Suprapubic skin (tissue), 4 donors: ENCODE measurements around the gene MYMX.
"Not testable (repeated sequence)": the region's sequence is repeated elsewhere in the genome, so short reads cannot be mapped to it uniquely, and the experiment has no call there.

Experiments used
- EP300 ChIP-seq: sonication (generic); formaldehyde crosslinking; IDR thresholded peaks from one replicate; pipeline ENCODE4 v1.6.1; 2017; ENCODE audit warnings: antibody characterized with exemption
- POLR2A ChIP-seq, 2 donors: fragments of 450-650 bp; IDR thresholded peaks; one replicate each; pipeline ENCODE4 v1.6.1; 2017; ENCODE audit warnings: antibody characterized with exemption in 2 of 2, mild to moderate bottlenecking in 2 of 2, moderate library complexity in 2 of 2
- POLR2AphosphoS5 ChIP-seq, 3 donors: sonication (generic); formaldehyde crosslinking; IDR thresholded peaks; one replicate each; pipeline ENCODE4 v1.6.1; 2017; ENCODE audit warnings: antibody characterized with exemption in 3 of 3
- TF ChIP-seq, protein P1 (sequence below), 2 donors: fragments of 200-600 bp in 1 of 2; fragments of 450-650 bp in 1 of 2; sonication (generic) in 1 of 2; IDR thresholded peaks; one replicate each; pipeline ENCODE4 v1.5.1; 2016 to 2019; ENCODE audit warnings: antibody characterized with exemption in 2 of 2, mild to moderate bottlenecking in 1 of 2, moderate library complexity in 1 of 2

DNA sequence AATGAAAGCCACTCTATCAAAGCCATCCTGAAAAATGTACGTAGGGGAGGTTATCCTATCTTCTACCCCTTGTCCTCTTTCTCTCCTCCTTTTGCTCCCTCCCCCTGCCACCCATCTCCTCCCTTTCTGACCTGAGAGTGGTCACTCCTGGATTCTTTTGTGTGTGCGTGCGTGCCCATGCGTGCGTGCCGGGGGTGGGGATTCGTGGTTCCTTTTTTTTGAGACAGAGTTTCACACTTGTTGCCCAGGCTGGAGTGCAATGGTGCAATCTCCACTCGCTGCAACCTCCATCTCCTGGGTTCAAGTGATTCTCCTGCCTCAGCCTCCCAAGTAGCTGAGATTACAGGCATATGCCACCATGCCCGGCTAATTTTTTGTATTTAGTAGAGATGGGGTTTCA lies 14.7 kb downstream of the MYMX start:
- TF ChIP-seq POLR2A (IDR thresholded peaks at IDR 0.05); POLR2AphosphoS5 (IDR thresholded peaks at IDR 0.05); EP300: not testable (repeated sequence)
- TF ChIP-seq, protein P1, sequence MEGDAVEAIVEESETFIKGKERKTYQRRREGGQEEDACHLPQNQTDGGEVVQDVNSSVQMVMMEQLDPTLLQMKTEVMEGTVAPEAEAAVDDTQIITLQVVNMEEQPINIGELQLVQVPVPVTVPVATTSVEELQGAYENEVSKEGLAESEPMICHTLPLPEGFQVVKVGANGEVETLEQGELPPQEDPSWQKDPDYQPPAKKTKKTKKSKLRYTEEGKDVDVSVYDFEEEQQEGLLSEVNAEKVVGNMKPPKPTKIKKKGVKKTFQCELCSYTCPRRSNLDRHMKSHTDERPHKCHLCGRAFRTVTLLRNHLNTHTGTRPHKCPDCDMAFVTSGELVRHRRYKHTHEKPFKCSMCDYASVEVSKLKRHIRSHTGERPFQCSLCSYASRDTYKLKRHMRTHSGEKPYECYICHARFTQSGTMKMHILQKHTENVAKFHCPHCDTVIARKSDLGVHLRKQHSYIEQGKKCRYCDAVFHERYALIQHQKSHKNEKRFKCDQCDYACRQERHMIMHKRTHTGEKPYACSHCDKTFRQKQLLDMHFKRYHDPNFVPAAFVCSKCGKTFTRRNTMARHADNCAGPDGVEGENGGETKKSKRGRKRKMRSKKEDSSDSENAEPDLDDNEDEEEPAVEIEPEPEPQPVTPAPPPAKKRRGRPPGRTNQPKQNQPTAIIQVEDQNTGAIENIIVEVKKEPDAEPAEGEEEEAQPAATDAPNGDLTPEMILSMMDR (IDR thresholded peaks at IDR 0.05): not testable (repeated sequence)
